ENCODE results near the gene VWDE. TPM values are rescaled to one million over a fixed set of nuclear protein-coding genes. Genes with fewer than 3 reads are reported as not detected.

Gene VWDE
- total and polyA plus RNA-seq, 2 of the 8 experiments (the other 6 are each of a cell fraction or from before 2014, with no cell fraction given) = 11.0 to 21.2 TPM

- TF ChIP-seq CHD7 (IDR thresholded peaks at IDR 0.05; ENCODE audit: insufficient replicate concordance, low read length) = no peak
- TF ChIP-seq ZNF274 (IDR thresholded peaks at IDR 0.05; ENCODE audit: borderline replicate concordance, extremely low read depth, low read length) = no peak
- no peak for TF ChIP-seq JUND (IDR thresholded peaks at IDR 0.05; ENCODE audit: low read length)
- TF ChIP-seq CBX5 (IDR thresholded peaks at IDR 0.05; ENCODE audit: low read depth, low read length) = no peak
- TF ChIP-seq POLR2A (IDR thresholded peaks at IDR 0.05; ENCODE audit: control extremely low read depth in 1 of 2, low read depth in 2 of 2, low read length in 2 of 2) = no peak
- TF ChIP-seq SP4 (IDR thresholded peaks at IDR 0.05; ENCODE audit: low read length) = no peak
- no peak for TF ChIP-seq MAFK (IDR thresholded peaks at IDR 0.05; ENCODE audit: low read depth, low read length)
- no peak for TF ChIP-seq RFX5 (IDR thresholded peaks at IDR 0.05; ENCODE audit: borderline replicate concordance, low read depth, low read length)
- TF ChIP-seq SP2 (IDR thresholded peaks at IDR 0.05; ENCODE audit: low read length) = no peak
- no peak for TF ChIP-seq SRF (IDR thresholded peaks at IDR 0.05; ENCODE audit: low read depth, low read length)
- no peak for TF ChIP-seq PHF8 (conservative IDR thresholded peaks at IDR 0.05; ENCODE audit: low read depth, low read length)
- TF ChIP-seq RBBP5 (IDR thresholded peaks at IDR 0.05; ENCODE audit: borderline replicate concordance, low read depth, low read length) = no peak
Observed at GRCh38 chr7:12386313-12386740, 17.3 kb downstream of the VWDE start (continued).

All from H1 (cell line).